Measurements from ENCODE around the gene SPI1.

The SPI1 gene

DNA sequence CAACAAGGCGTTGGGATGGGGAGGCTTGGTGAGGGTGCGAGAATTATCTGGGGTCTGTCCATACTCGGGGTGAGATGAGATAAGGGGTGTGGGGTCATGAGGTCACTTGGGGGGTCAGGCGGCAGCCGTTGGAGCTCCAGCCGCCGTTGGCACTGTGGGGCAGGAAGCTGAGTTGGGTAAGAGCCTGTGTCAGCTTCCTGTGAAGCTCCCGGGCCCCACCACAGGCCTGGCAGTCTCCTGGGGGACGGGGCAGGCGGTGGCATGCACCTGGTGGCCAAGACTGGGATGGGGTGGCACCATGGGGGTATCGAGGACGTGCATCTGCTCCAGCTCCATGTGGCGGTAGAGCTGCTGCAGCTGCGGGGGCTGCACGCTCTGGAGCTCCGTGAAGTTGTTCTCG, 18.8 kb downstream of the SPI1 start:
- Histone ChIP-seq H3K27ac (ENCODE audit: low read depth, low read length) (no peak overlapping the region), H3K4me1 (ENCODE audit: control insufficient read depth in 5 of 5, insufficient read depth in 5 of 5, low read length in 5 of 5) (peaks cover 0 to 19% (median 7%) of the 10 kb centered on the region in 5 donors), H3K4me3 (ENCODE audit: low read depth in 1 of 5, low read length in 5 of 5) (no peak overlapping the region)

DNA sequence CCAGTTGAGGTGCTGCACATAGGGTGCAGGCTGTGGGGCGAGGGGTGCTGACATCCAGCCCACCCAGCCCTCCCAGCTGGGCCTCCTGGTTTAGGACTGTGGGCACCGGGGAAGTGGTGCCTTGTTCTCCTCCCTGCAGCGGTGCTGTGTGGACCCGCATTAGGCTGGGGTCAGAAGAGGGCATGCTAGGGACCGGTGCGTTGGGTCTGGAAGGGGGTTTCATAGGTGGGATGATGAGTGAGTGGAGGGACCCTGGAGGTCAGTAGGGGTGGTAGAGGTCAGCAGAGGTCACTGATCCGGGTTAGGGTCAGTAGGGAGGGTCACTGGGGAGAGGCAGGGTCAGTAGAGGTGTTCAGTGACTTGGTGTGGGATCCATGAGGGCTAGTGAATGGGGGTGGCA, 19.2 kb downstream of the SPI1 start:
- Histone ChIP-seq H3K36me3 (ENCODE audit: control insufficient read depth in 5 of 5, insufficient read depth in 5 of 5, low read length in 5 of 5) (peaks cover 0 to 31% (median 6%) of the 10 kb centered on the region in 5 donors), H3K27me3 (ENCODE audit: control insufficient read depth in 5 of 5, insufficient read depth in 4 of 5, low read length in 5 of 5) (no peaks in the 10 kb centered on the region), H3K4me1 (ENCODE audit: control insufficient read depth in 5 of 5, insufficient read depth in 5 of 5, low read length in 5 of 5) (peaks cover 0 to 22% (median 7%) of the 10 kb centered on the region in 5 donors), H3K4me3 (ENCODE audit: low read depth in 1 of 5, low read length in 5 of 5) (no peak overlapping the region), H3K9me3 (ENCODE audit: control insufficient read depth in 5 of 5, low read length in 5 of 5) (no peaks in the 10 kb centered on the region), H3K9ac (ENCODE audit: low read length in 5 of 5) (no peak overlapping the region), H3K27ac (ENCODE audit: low read depth, low read length) (no peak overlapping the region)

More for the DNA sequence above, 18.8 kb downstream of the SPI1 start:
- Histone ChIP-seq H3K36me3 (ENCODE audit: control insufficient read depth in 5 of 5, insufficient read depth in 5 of 5, low read length in 5 of 5) (peaks cover 0 to 31% (median 6%) of the 10 kb centered on the region in 5 donors), H3K9me3 (ENCODE audit: control insufficient read depth in 5 of 5, low read length in 5 of 5) (no peaks in the 10 kb centered on the region), H3K9ac (ENCODE audit: low read length in 5 of 5) (no peak overlapping the region), H3K27me3 (ENCODE audit: control insufficient read depth in 5 of 5, insufficient read depth in 4 of 5, low read length in 5 of 5) (no peaks in the 10 kb centered on the region)

GRCh38 chr11:47358731-47359051, 19.7 kb downstream of the SPI1 start:
- peaks cover 0 to 31% (median 6%) of the 10 kb centered on the region in 5 donors for H3K36me3 ChIP-seq (ENCODE audit: control insufficient read depth in 5 of 5, insufficient read depth in 5 of 5, low read length in 5 of 5)

DNA sequence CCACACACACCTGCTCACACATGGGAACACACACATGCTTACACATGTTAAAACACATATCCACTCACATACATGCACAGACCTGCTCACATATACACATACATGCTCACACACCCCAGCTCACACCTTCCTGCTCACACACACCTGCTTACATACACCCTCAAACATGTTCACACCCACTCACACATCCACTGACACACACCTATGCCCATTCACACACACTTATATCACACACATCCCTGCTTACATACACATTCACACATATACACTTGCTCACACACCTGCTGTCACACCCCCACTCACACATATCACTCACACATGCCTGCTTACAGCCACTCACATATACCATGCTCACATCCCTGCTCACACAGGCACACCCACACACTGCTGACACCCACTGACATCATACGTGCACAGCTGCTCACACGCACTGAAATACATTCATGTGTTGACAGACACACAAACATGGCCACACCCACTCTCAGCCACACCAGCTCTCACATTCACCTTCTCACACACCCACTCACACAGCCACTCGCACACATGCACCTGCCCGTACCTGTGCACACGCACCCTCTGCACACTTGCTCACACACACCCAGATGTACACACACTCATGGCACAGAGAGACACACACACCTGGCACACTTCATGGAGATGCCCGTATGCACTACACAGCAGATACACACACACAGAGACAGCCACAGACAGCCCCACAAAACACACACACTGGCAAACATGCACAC, 20.2 kb downstream of the SPI1 start:
- Histone ChIP-seq H3K9ac (ENCODE audit: low read length in 5 of 5) (no peak overlapping the region), H3K4me1 (ENCODE audit: control insufficient read depth in 5 of 5, insufficient read depth in 5 of 5, low read length in 5 of 5) (peaks cover 0 to 22% (median 7%) of the 10 kb centered on the region in 5 donors), H3K27me3 (ENCODE audit: control insufficient read depth in 5 of 5, insufficient read depth in 4 of 5, low read length in 5 of 5) (no peaks in the 10 kb centered on the region), H3K27ac (ENCODE audit: low read depth, low read length) (no peak overlapping the region), H3K9me3 (ENCODE audit: control insufficient read depth in 5 of 5, low read length in 5 of 5) (no peaks in the 10 kb centered on the region), H3K36me3 (ENCODE audit: control insufficient read depth in 5 of 5, insufficient read depth in 5 of 5, low read length in 5 of 5) (peaks cover 0 to 31% (median 6%) of the 10 kb centered on the region in 5 donors), H3K4me3 (ENCODE audit: low read depth in 1 of 5, low read length in 5 of 5) (no peak overlapping the region)

More at GRCh38 chr11:47358731-47359051, 19.7 kb downstream of the SPI1 start:
- H3K4me1 ChIP-seq (ENCODE audit: control insufficient read depth in 5 of 5, insufficient read depth in 5 of 5, low read length in 5 of 5) = peaks cover 0 to 22% (median 7%) of the 10 kb centered on the region in 5 donors
- H3K27me3 ChIP-seq (ENCODE audit: control insufficient read depth in 5 of 5, insufficient read depth in 4 of 5, low read length in 5 of 5) = no peaks in the 10 kb centered on the region
- H3K9me3 ChIP-seq (ENCODE audit: control insufficient read depth in 5 of 5, low read length in 5 of 5) = no peaks in the 10 kb centered on the region
- H3K4me3 ChIP-seq (ENCODE audit: low read depth in 1 of 5, low read length in 5 of 5) = no peak overlapping the region
- H3K9ac ChIP-seq (ENCODE audit: low read length in 5 of 5) = no peak overlapping the region
- no peak overlapping the region for H3K27ac ChIP-seq (ENCODE audit: low read depth, low read length)

DNA sequence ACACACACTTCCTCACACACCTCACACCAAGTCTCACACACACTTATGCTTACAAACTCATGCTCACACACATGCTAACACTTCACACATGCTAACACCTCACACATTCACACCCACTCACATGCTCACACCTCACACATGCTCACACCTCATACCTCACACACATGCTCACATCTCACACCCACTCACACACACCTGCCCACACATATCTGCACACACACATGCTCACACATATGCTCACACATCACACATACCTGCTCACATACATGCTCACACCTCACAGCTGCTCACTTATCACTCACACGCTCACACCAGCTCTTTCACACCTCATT, 21.4 kb downstream of the SPI1 start:
- H3K27me3 ChIP-seq (ENCODE audit: control insufficient read depth in 5 of 5, insufficient read depth in 4 of 5, low read length in 5 of 5) = no peaks in the 10 kb centered on the region
- no peak overlapping the region for H3K27ac ChIP-seq (ENCODE audit: low read depth, low read length)
- peaks cover 0 to 31% (median 6%) of the 10 kb centered on the region in 5 donors for H3K36me3 ChIP-seq (ENCODE audit: control insufficient read depth in 5 of 5, insufficient read depth in 5 of 5, low read length in 5 of 5)

GRCh38 chr11:47356129-47356997, 22.0 kb downstream of the SPI1 start:
- Histone ChIP-seq H3K9me3 (ENCODE audit: control insufficient read depth in 5 of 5, low read length in 5 of 5) (no peaks in the 10 kb centered on the region), H3K36me3 (ENCODE audit: control insufficient read depth in 5 of 5, insufficient read depth in 5 of 5, low read length in 5 of 5) (peaks cover 0 to 31% (median 6%) of the 10 kb centered on the region in 5 donors), H3K9ac (ENCODE audit: low read length in 5 of 5) (no peak overlapping the region), H3K27me3 (ENCODE audit: control insufficient read depth in 5 of 5, insufficient read depth in 4 of 5, low read length in 5 of 5) (no peaks in the 10 kb centered on the region), H3K27ac (ENCODE audit: low read depth, low read length) (no peak overlapping the region), H3K4me1 (ENCODE audit: control insufficient read depth in 5 of 5, insufficient read depth in 5 of 5, low read length in 5 of 5) (peaks cover 0 to 22% (median 7%) of the 10 kb centered on the region in 5 donors), H3K4me3 (ENCODE audit: low read depth in 1 of 5, low read length in 5 of 5) (no peak overlapping the region)

More for the DNA sequence above, 21.4 kb downstream of the SPI1 start:
- Histone ChIP-seq H3K4me1 (ENCODE audit: control insufficient read depth in 5 of 5, insufficient read depth in 5 of 5, low read length in 5 of 5) (peaks cover 0 to 22% (median 7%) of the 10 kb centered on the region in 5 donors), H3K4me3 (ENCODE audit: low read depth in 1 of 5, low read length in 5 of 5) (no peak overlapping the region), H3K9me3 (ENCODE audit: control insufficient read depth in 5 of 5, low read length in 5 of 5) (no peaks in the 10 kb centered on the region), H3K9ac (ENCODE audit: low read length in 5 of 5) (no peak overlapping the region)

DNA sequence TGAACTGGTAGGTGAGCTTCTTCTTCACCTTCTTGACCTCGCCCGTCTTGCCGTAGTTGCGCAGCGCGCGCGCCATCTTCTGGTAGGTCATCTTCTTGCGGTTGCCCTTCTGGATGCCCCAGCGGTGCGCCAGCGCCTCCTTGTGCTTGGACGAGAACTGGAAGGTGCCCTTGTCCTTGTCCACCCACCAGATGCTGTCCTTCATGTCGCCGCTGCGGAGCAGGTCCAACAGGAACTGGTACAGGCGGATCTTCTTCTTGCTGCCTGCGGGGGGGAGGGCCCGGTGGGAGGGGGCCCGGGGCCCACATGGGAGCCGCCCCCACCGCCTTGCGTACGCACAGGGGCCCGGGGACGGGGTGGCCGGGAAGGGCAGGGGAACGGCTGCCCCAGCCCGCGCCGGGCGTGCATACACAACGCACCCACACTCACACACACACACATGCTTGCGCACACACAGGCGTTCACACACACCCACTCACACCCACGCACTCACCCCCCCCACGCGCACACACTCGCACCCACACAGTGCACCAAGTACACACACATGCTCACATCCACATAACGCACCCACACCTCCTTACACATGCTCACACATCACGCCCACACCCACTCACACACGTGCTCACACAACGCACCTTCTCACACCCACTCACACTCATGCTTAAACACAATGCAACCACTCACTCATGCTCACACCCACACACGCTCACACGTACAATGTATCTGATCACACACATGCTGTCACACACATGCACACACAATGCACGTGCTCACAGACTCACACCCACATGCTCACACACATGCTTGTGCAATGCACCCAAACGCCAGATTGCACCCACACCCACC, 22.8 kb downstream of the SPI1 start:
- peaks cover 0 to 22% (median 7%) of the 10 kb centered on the region in 5 donors for H3K4me1 ChIP-seq (ENCODE audit: control insufficient read depth in 5 of 5, insufficient read depth in 5 of 5, low read length in 5 of 5)

GRCh38 chr11:47354913-47355282, 23.4 kb downstream of the SPI1 start:
- Histone ChIP-seq H3K9me3 (ENCODE audit: control insufficient read depth in 5 of 5, low read length in 5 of 5) (no peaks in the 10 kb centered on the region), H3K4me1 (ENCODE audit: control insufficient read depth in 5 of 5, insufficient read depth in 5 of 5, low read length in 5 of 5) (peaks cover 0 to 18% (median 5%) of the 10 kb centered on the region in 5 donors), H3K27me3 (ENCODE audit: control insufficient read depth in 5 of 5, insufficient read depth in 4 of 5, low read length in 5 of 5) (no peaks in the 10 kb centered on the region), H3K27ac (ENCODE audit: low read depth, low read length) (no peak overlapping the region), H3K4me3 (ENCODE audit: low read depth in 1 of 5, low read length in 5 of 5) (peak overlapping the region in 4 of 5 donors; percentile 36 to 50 (median 42)), H3K36me3 (ENCODE audit: control insufficient read depth in 5 of 5, insufficient read depth in 5 of 5, low read length in 5 of 5) (peaks cover 0 to 30% (median 6%) of the 10 kb centered on the region in 5 donors), H3K9ac (ENCODE audit: low read length in 5 of 5) (peak overlapping the region in 1 of 5 donors; percentile 36)

More for the DNA sequence above, 22.8 kb downstream of the SPI1 start:
- Histone ChIP-seq H3K27me3 (ENCODE audit: control insufficient read depth in 5 of 5, insufficient read depth in 4 of 5, low read length in 5 of 5) (no peaks in the 10 kb centered on the region), H3K9me3 (ENCODE audit: control insufficient read depth in 5 of 5, low read length in 5 of 5) (no peaks in the 10 kb centered on the region), H3K27ac (ENCODE audit: low read depth, low read length) (no peak overlapping the region), H3K36me3 (ENCODE audit: control insufficient read depth in 5 of 5, insufficient read depth in 5 of 5, low read length in 5 of 5) (peaks cover 0 to 31% (median 6%) of the 10 kb centered on the region in 5 donors), H3K9ac (ENCODE audit: low read length in 5 of 5) (no peak overlapping the region), H3K4me3 (ENCODE audit: low read depth in 1 of 5, low read length in 5 of 5) (peak overlapping the region in 3 of 5 donors; percentile 36 to 50 (median 47))

DNA sequence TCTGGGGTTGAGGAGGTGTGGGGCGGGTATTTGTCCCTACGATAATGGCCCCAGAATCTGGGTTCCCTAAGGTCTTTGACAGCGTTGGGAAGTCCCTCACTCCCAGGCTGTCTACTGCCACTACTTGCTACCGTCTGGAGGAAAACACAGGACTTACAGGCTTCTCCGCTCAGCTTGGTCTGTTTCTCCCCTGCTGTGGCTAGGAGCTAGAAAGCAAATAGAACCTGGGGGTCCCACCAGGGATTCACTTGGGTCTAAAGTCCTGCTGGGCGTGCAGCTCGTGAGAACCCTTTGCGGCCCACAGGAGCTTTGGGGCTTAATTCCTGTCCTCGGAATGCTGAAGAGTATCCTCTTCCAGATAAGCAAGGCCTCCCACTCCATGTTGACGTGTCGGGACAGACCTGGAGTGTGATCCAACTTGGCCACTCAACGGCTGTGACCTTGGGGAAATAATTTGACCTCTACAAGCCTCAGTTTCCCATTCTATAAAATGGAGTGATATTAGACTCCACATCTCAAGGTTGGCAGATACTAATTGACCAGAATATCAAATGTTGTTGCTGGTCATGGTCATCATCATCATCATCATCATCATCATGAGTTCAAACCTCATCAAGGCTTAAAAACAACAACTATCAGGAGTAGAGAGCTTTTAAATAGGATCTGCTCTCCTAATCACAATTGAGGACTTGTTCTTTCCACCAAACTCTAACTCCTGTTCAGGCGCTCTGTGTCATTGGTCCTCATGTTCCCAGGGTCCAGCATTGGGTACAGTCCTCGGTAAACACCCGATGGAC, 24.2 kb downstream of the SPI1 start:
- peaks cover 0 to 26% (median 6%) of the 10 kb centered on the region in 5 donors for H3K36me3 ChIP-seq (ENCODE audit: control insufficient read depth in 5 of 5, insufficient read depth in 5 of 5, low read length in 5 of 5)
- no peak overlapping the region for H3K27ac ChIP-seq (ENCODE audit: low read depth, low read length)
- peaks cover 0 to 11% (median 5%) of the 10 kb centered on the region in 5 donors for H3K4me1 ChIP-seq (ENCODE audit: control insufficient read depth in 5 of 5, insufficient read depth in 5 of 5, low read length in 5 of 5)
- H3K9me3 ChIP-seq (ENCODE audit: control insufficient read depth in 5 of 5, low read length in 5 of 5) = no peaks in the 10 kb centered on the region
- no peaks in the 10 kb centered on the region for H3K27me3 ChIP-seq (ENCODE audit: control insufficient read depth in 5 of 5, insufficient read depth in 4 of 5, low read length in 5 of 5)
- peak overlapping the region in 3 of 5 donors; percentile 36 to 50 (median 36) for H3K4me3 ChIP-seq (ENCODE audit: low read depth in 1 of 5, low read length in 5 of 5)
- peak overlapping the region in 1 of 5 donors; percentile 36 for H3K9ac ChIP-seq (ENCODE audit: low read length in 5 of 5)

All from subcutaneous abdominal adipose tissue (tissue), 5 donors.